Measurements from ENCODE around the gene ROCK2.
A peak's percentile ranks its signal among the peaks of the same experiment; 100 is the strongest.

The ROCK2 gene

GRCh38 chr2:11366326-11366741, 21.9 kb upstream of the ROCK2 start:
- DNase-seq, result no peak

GRCh38 chr2:11365096-11365879, 20.9 kb upstream of the ROCK2 start:
- DNase-seq, result peak; percentile 5

GRCh38 chr2:11364565-11364887, 20.1 kb upstream of the ROCK2 start:
- no peak for DNase-seq

- DNase-seq, result no peak
These were observed 19.6 kb upstream of the ROCK2 start for GRCh38 chr2:11363868-11364564.

- peak; percentile 7 for DNase-seq
These were observed 15.4 kb upstream of the ROCK2 start for GRCh38 chr2:11359865-11360264.

- no peak for DNase-seq
These were observed 13.1 kb upstream of the ROCK2 start for GRCh38 chr2:11357428-11357972.

GRCh38 chr2:11356764-11357163, 12.3 kb upstream of the ROCK2 start:
- peak; percentile 9 for DNase-seq

GRCh38 chr2:11355194-11356053, 11.0 kb upstream of the ROCK2 start:
- no peak for DNase-seq

GRCh38 chr2:11354363-11355154, 10.1 kb upstream of the ROCK2 start:
- no peak for DNase-seq

- no peak for DNase-seq
These were observed 8.5 kb upstream of the ROCK2 start for GRCh38 chr2:11352781-11353537.

- no peak for DNase-seq
These were observed 3.8 kb upstream of the ROCK2 start for GRCh38 chr2:11348209-11348749.

GRCh38 chr2:11347403-11347959, 3.0 kb upstream of the ROCK2 start:
- DNase-seq, result no peak

GRCh38 chr2:11346023-11346482, 1.6 kb upstream of the ROCK2 start:
- peak; percentile 31 for DNase-seq

GRCh38 chr2:11344956-11345677, 681 bp upstream of the ROCK2 start:
- peak; percentile 75 for DNase-seq

- DNase-seq, result peak; percentile 64
These were observed 640 bp downstream of the ROCK2 start for GRCh38 chr2:11343650-11344341.

GRCh38 chr2:11343368-11343649, 1.1 kb downstream of the ROCK2 start:
- no peak for DNase-seq

- DNase-seq, result peak; percentile 69
These were observed 1.7 kb downstream of the ROCK2 start for GRCh38 chr2:11342551-11343367.

GRCh38 chr2:11340717-11341116, 3.7 kb downstream of the ROCK2 start:
- no peak for DNase-seq
